ENCODE measurements around the gene ATG2A. TPM values are rescaled to one million over a fixed set of nuclear protein-coding genes. Genes with fewer than 3 reads are reported as not detected.

Gene ATG2A
- total RNA-seq, 1 donor from 2014 or later: 13.1 TPM

DNA sequence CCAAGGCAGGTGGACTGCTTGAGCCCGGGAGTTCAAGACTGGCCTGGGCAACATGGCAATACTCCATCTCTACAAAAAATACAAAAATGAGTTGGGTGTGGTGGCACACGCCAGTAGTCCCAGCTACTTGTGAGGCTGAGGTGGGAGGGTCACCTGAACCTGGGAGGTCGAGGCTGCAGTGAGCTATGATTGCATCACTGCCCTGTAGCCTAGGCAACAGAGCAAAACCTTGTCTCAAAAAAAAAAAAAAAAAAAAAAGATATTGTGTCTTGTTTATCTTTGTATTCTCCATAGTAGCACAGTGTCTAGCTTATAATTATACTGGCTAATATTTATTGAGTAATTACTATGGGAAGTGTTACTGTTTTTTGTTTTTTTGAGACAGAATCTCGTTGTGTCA, 34.5 kb upstream of the ATG2A start:
- DNase-seq: no peak
- Histone ChIP-seq H3K4me1 (no peaks in the 10 kb centered on the region), H3K27ac (replicated peaks) (no peak overlapping the region), H3K9me3 (replicated peaks) (no peaks in the 10 kb centered on the region), H3K36me3 (no peaks in the 10 kb centered on the region), H3K4me3 (no peak overlapping the region), H3K27me3 (ENCODE audit: low read depth) (peaks cover 16% of the 10 kb centered on the region)
- no peak for TF ChIP-seq CTCF (IDR thresholded peaks at IDR 0.05; ENCODE audit: borderline replicate concordance)
- intact Hi-C loops (cut with micrococcal nuclease): no loop called here

DNA sequence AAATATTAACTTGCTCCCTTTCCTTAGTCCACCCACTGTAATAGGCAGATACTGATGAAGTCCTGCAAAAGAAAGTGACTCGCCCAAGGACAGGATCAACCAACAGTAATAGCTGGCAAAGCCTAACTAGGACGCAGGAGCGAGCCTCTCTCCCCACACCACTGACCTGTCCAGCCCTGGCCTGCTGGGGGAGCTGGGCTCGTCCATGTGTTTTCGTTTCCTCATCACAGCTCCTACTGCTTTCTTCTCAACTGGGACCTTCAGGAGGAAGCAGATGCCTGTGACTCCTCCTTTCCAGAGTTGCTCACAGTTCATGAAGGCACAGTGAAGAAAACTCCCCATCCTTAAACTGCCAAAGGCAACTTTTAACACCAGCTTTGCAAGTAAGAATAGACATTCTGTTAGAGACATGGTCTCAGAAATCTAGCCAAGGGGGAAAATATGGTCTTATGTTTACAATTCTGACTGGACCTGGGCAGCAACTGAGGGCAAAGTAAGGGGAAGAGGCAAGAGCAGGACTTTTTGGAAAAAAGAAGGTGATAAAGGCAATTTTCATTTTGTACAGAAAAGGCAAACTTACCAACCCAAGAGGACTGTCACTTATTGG, 30.3 kb upstream of the ATG2A start:
- Histone ChIP-seq H3K36me3 (no peaks in the 10 kb centered on the region), H3K4me1 (no peaks in the 10 kb centered on the region), H3K9me3 (replicated peaks) (no peaks in the 10 kb centered on the region), H3K27ac (replicated peaks) (no peak overlapping the region), H3K27me3 (ENCODE audit: low read depth) (peaks cover 4% of the 10 kb centered on the region), H3K4me3 (no peak overlapping the region)
- DNase-seq: no peak
- peak; percentile 16 for TF ChIP-seq CTCF (IDR thresholded peaks at IDR 0.05; ENCODE audit: borderline replicate concordance)
- intact Hi-C loops (cut with micrococcal nuclease): no loop called here

DNA sequence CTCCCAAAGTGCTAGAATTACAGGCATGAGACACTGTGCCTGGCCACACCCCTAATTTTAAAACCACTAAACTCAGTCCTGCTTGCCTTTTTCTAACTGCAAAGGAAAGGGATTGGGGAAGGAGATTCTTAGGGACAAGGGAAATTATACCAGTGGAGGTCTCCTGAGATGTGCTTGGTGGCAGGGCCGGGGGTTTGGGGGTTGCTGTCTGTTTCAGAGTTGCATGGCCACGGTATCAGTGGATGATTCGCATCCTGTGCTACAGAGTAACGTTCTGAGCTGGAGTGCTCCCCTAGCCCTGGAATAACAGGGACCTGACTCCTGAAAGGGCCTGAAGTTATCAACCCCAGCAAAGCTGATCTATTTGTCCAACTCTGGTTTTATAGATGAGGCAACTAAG, 19.5 kb upstream of the ATG2A start:
- DNase-seq: no peak
- intact Hi-C loops (cut with micrococcal nuclease): no loop called here
- no peaks in the 10 kb centered on the region for H3K4me1 ChIP-seq
- H3K9me3 ChIP-seq (replicated peaks): no peaks in the 10 kb centered on the region
- H3K4me3 ChIP-seq: no peak overlapping the region
- TF ChIP-seq CTCF (IDR thresholded peaks at IDR 0.05; ENCODE audit: borderline replicate concordance): no peak
- no peaks in the 10 kb centered on the region for H3K27me3 ChIP-seq (ENCODE audit: low read depth)
- H3K27ac ChIP-seq (replicated peaks): no peak overlapping the region
- H3K36me3 ChIP-seq: peaks cover 28% of the 10 kb centered on the region

DNA sequence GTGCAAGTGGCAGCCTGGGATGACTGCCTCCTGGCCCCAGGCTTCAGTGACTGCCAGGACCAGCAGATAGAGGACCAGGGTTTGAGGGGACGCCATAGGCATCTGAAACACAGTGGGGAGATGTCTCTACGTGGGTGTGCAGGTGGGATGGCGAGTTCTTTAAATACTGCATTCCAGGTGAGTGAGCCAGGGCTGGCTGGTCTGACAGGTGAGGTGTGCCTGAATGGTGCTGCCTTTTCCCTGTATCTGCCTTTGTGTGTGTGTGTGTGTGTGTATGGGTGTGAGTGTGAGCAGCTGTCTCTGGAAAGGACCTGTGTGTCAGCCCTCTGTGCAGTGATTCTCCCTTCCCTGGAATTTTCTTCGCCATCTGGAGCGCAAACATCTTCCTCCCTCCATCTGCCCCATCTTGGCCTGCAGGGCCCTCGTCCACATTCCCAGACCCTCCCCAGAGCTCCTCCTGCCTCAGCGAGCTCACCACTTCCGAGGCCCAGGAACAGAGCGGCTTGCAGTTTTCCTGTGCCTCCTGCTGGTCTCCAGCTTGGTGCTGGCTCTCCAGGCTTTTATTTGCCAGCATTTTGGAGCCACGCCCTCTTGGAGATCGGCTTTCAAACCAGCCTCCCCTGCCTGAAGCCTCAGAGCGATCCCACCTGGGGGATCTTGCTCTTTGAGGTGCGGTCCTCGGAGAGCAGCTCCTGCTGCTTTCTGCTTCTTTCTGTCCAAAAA, 18.5 kb upstream of the ATG2A start, which contains the start of gene GPHA2:
Gene GPHA2 (minus strand): TSS at position 535 of the 723 bp plus-strand sequence. CDS start 433 bp downstream, at position 102.
- TF ChIP-seq CTCF (IDR thresholded peaks at IDR 0.05; ENCODE audit: borderline replicate concordance): no peak
- intact Hi-C loops (cut with micrococcal nuclease): no loop called here
- H3K27ac ChIP-seq (replicated peaks): no peak within 1 kb of the TSS
- H3K4me3 ChIP-seq: no peak within 1 kb of the TSS
- DNase-seq: no peak
- H3K36me3 ChIP-seq: peaks cover 38% of the 10 kb centered on the region
- H3K27me3 ChIP-seq (ENCODE audit: low read depth): no peaks in the 10 kb centered on the region
- H3K9me3 ChIP-seq (replicated peaks): no peaks in the 10 kb centered on the region
- no peaks in the 10 kb centered on the region for H3K4me1 ChIP-seq

DNA sequence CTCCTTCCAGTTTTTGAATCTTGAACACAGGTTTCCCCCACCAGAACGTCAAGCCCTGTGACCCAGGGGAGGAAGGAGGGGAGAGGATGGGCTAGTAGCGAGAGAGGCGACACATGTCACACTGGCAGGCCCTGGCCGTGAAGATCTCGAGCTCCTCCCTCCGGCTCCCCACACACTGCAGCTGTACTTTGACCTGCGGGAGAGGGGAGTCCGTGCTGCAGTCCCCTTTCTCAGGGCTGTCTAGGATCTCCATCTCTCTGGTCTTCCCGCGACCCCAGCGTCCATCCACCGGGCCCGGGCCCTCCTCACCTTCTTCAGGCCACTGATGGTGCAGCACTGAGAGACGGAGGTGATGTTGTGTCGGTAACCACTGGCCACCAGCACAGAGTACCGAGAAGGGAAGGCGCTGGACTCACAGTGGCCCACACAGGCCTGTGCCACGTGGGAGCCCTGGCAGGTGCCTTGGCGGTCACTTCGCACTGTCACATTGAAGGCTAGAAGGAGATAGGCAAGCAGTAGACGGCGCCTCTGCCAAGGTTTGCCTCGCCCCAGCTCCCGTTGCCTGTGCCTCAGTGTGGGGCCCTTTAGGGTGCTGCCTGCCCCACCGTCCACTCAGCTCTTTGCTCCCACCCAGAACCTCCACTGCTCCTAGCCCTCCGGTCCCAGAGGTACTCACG, 17.8 kb upstream of the ATG2A start:
- intact Hi-C loops (cut with micrococcal nuclease): no loop called here

More for the DNA sequence above, 17.8 kb upstream of the ATG2A start:
- H3K36me3 ChIP-seq: peaks cover 45% of the 10 kb centered on the region
- H3K4me3 ChIP-seq: no peak overlapping the region
- no peak for TF ChIP-seq CTCF (IDR thresholded peaks at IDR 0.05; ENCODE audit: borderline replicate concordance)
- DNase-seq: no peak
- H3K4me1 ChIP-seq: no peaks in the 10 kb centered on the region
- no peaks in the 10 kb centered on the region for H3K9me3 ChIP-seq (replicated peaks)
- no peaks in the 10 kb centered on the region for H3K27me3 ChIP-seq (ENCODE audit: low read depth)
- H3K27ac ChIP-seq (replicated peaks): no peak overlapping the region

Data from left ventricle myocardium inferior (tissue), 1 donor.